ENCODE data around the gene WWC2.

DNA sequence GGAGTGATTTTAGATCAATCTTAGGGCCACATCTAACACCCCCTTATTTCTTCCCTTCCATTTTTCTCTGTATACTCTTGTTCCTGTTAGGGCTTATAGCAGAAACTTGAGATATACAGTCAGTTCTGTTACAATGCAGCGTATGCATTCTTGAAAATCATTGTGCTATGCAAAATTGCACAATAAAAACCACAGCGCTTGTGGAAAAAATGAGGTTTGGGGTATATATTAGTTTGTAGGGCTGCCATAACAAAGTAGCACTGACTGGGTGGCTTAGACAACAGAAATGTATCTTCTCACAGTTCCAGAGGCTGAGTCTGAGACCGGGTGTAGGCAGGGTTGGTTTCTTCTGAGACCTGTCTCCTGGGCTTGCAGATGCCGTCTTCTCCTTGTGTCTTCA is 59.0 kb downstream of the WWC2 start:
- TF ChIP-seq, protein P1, sequence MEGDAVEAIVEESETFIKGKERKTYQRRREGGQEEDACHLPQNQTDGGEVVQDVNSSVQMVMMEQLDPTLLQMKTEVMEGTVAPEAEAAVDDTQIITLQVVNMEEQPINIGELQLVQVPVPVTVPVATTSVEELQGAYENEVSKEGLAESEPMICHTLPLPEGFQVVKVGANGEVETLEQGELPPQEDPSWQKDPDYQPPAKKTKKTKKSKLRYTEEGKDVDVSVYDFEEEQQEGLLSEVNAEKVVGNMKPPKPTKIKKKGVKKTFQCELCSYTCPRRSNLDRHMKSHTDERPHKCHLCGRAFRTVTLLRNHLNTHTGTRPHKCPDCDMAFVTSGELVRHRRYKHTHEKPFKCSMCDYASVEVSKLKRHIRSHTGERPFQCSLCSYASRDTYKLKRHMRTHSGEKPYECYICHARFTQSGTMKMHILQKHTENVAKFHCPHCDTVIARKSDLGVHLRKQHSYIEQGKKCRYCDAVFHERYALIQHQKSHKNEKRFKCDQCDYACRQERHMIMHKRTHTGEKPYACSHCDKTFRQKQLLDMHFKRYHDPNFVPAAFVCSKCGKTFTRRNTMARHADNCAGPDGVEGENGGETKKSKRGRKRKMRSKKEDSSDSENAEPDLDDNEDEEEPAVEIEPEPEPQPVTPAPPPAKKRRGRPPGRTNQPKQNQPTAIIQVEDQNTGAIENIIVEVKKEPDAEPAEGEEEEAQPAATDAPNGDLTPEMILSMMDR (IDR thresholded peaks at IDR 0.05) = no peak
- TF ChIP-seq EP300 (IDR thresholded peaks at IDR 0.05) (no peak), POLR2A (IDR thresholded peaks at IDR 0.05) (no peak), POLR2AphosphoS5 (IDR thresholded peaks at IDR 0.05) (no peak)
